Neutrophil (primary cell): ENCODE results near the gene ST3GAL6.

Experiments
- H3K27ac ChIP-seq: fragments of 200-600 bp; sonication (generic); 2 replicates; pipeline ENCODE4 v1.5.1; 2016; ENCODE audit warnings: mild to moderate bottlenecking, moderate library complexity
- H3K27me3 ChIP-seq: fragments of 200-600 bp; sonication (generic); 2 replicates; pipeline ENCODE4 v1.6.0; 2016; ENCODE audit warnings: mild to moderate bottlenecking
- H3K36me3 ChIP-seq: fragments of 200-600 bp; sonication (generic); 2 replicates; pipeline ENCODE4 v1.5.1; 2017
- H3K4me1 ChIP-seq, 2 experiments: fragments of 200-600 bp in 1 of 2; sonication (generic) in 1 of 2; 1 replicate in 1 of 2; 2 replicates in 1 of 2; pipeline versions ENCODE4 v1.5.1 to v1.6.1; 2013 to 2016; ENCODE audit warnings: low read depth in 1 of 2, low read length in 1 of 2, mild to moderate bottlenecking in 1 of 2, moderate library complexity in 1 of 2; ENCODE audit not compliant: control insufficient read depth in 1 of 2, insufficient read depth in 1 of 2
- H3K4me3 ChIP-seq, 2 experiments: fragments of 200-600 bp in 1 of 2; sonication (generic) in 1 of 2; 1 replicate in 1 of 2; 2 replicates in 1 of 2; pipeline ENCODE4 v1.5.1; 2013 to 2016; ENCODE audit warnings: low read depth in 1 of 2, low read length in 1 of 2, mild to moderate bottlenecking in 1 of 2, moderate library complexity in 1 of 2
- H3K9me3 ChIP-seq: fragments of 200-600 bp; sonication (generic); 2 replicates; pipeline ENCODE4 v1.5.1; 2016
- CTCF ChIP-seq: fragments of 200-600 bp; sonication (generic); IDR thresholded peaks from 2 replicates; pipeline ENCODE4 v1.5.1; 2016; ENCODE audit warnings: antibody characterized with exemption

ST3GAL6 gene

GRCh38 chr3:98734306-98734705 lies 28.8 kb upstream of the ST3GAL6 start:
- Histone ChIP-seq H3K36me3 (no peaks in the 10 kb centered on the region), H3K9me3 (no peaks in the 10 kb centered on the region), H3K27ac (no peak overlapping the region), H3K27me3 (peaks cover 70% of the 10 kb centered on the region), H3K4me3 (peak overlapping the region in 1 of 2 experiments; percentile 94), H3K4me1 (peaks cover 23 to 26% of the 10 kb centered on the region in 2 experiments)
- no peak for TF ChIP-seq CTCF

- no peak overlapping the region for H3K4me3 ChIP-seq
- H3K36me3 ChIP-seq = no peaks in the 10 kb centered on the region
- H3K4me1 ChIP-seq = peaks cover 23 to 26% of the 10 kb centered on the region in 2 experiments
- peaks cover 67% of the 10 kb centered on the region for H3K27me3 ChIP-seq
- no peak overlapping the region for H3K27ac ChIP-seq
- no peaks in the 10 kb centered on the region for H3K9me3 ChIP-seq
- TF ChIP-seq CTCF = no peak
These were observed 28.4 kb upstream of the ST3GAL6 start for GRCh38 chr3:98734735-98735134.

- peaks cover 23 to 26% of the 10 kb centered on the region in 2 experiments for H3K4me1 ChIP-seq
- peaks cover 63% of the 10 kb centered on the region for H3K27me3 ChIP-seq
- no peaks in the 10 kb centered on the region for H3K9me3 ChIP-seq
- H3K36me3 ChIP-seq = no peaks in the 10 kb centered on the region
- no peak overlapping the region for H3K4me3 ChIP-seq
- TF ChIP-seq CTCF = no peak
- no peak overlapping the region for H3K27ac ChIP-seq
These were observed 27.8 kb upstream of the ST3GAL6 start for GRCh38 chr3:98735296-98735695.

GRCh38 chr3:98735761-98736269 lies 27.3 kb upstream of the ST3GAL6 start:
- Histone ChIP-seq H3K36me3 (no peaks in the 10 kb centered on the region), H3K4me3 (no peak overlapping the region), H3K27ac (no peak overlapping the region), H3K9me3 (no peaks in the 10 kb centered on the region), H3K4me1 (peaks cover 23 to 26% of the 10 kb centered on the region in 2 experiments), H3K27me3 (peaks cover 57% of the 10 kb centered on the region)
- TF ChIP-seq CTCF = no peak

GRCh38 chr3:98737301-98737700 lies 25.8 kb upstream of the ST3GAL6 start:
- no peaks in the 10 kb centered on the region for H3K9me3 ChIP-seq
- no peak overlapping the region for H3K27ac ChIP-seq
- TF ChIP-seq CTCF = no peak
- H3K36me3 ChIP-seq = no peaks in the 10 kb centered on the region
- no peak overlapping the region for H3K4me3 ChIP-seq
- H3K27me3 ChIP-seq = peaks cover 43% of the 10 kb centered on the region
- peaks cover 18 to 19% of the 10 kb centered on the region in 2 experiments for H3K4me1 ChIP-seq

GRCh38 chr3:98739266-98739665 lies 23.9 kb upstream of the ST3GAL6 start:
- no peaks in the 10 kb centered on the region for H3K36me3 ChIP-seq
- H3K27ac ChIP-seq = no peak overlapping the region
- no peaks in the 10 kb centered on the region for H3K9me3 ChIP-seq
- H3K4me1 ChIP-seq = peaks cover 3 to 7% of the 10 kb centered on the region in 2 experiments
- TF ChIP-seq CTCF = no peak
- no peak overlapping the region for H3K4me3 ChIP-seq
- H3K27me3 ChIP-seq = peaks cover 23% of the 10 kb centered on the region
